Hepatocyte (in vitro differentiated cells): Measurements from ENCODE around the gene PTPN6.

ENCODE experiments used
- CTCF ChIP-seq: fragments of 200-600 bp; sonication (generic); IDR thresholded peaks from 2 replicates; pipeline ENCODE4 v1.5.1; 2016; ENCODE audit warnings: antibody characterized with exemption, mild to moderate bottlenecking; ENCODE audit not compliant: poor library complexity
- EZH2 ChIP-seq: fragments of 200-600 bp; sonication (generic); IDR thresholded peaks from 2 replicates; pipeline ENCODE4 v1.6.1; 2016; ENCODE audit warnings: antibody characterized with exemption, mild to moderate bottlenecking, borderline replicate concordance
- EZH2phosphoT487 ChIP-seq: fragments of 200-600 bp; sonication (generic); IDR thresholded peaks from one replicate; pipeline ENCODE4 v1.6.1; 2018; ENCODE audit warnings: antibody characterized with exemption, mild to moderate bottlenecking, low read depth, moderate library complexity; ENCODE audit not compliant: unreplicated experiment, severe bottlenecking

GRCh38 chr12:6936636-6937480, 14.3 kb upstream of the PTPN6 start:
- no peak for TF ChIP-seq CTCF
- no peak for TF ChIP-seq EZH2phosphoT487
- no peak for TF ChIP-seq EZH2
